HG03159 (cell line): ENCODE measurements around the gene NPC1L1.

Experiments
- ATAC-seq: cut with Tn5 transposase; IDR thresholded peaks from one replicate; pipeline ENCODE4 v1.9.1; 2021; ENCODE audit warnings: mild to moderate bottlenecking, moderate library complexity; ENCODE audit not compliant: unreplicated experiment

The NPC1L1 gene

DNA sequence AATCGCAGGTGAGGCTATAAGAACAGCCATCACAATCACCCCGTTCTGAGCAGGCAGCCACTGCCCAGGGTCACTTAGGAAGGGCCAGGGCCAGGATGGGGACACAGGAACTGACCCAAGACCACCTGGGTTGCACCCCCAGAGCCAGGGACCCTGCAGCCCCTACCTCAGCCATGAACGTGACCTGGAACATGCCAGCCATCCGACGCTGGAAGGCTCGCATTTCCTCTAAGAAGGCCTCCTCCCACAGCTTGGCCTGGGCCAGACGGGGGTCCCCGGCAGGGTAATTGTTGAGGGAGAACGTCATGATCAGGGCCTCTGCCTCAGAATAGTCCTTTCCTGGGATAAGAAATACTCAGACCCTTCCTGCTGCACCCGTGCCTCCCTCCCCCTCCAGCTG is 5.0 kb downstream of the NPC1L1 start:
- ATAC-seq = no peak

DNA sequence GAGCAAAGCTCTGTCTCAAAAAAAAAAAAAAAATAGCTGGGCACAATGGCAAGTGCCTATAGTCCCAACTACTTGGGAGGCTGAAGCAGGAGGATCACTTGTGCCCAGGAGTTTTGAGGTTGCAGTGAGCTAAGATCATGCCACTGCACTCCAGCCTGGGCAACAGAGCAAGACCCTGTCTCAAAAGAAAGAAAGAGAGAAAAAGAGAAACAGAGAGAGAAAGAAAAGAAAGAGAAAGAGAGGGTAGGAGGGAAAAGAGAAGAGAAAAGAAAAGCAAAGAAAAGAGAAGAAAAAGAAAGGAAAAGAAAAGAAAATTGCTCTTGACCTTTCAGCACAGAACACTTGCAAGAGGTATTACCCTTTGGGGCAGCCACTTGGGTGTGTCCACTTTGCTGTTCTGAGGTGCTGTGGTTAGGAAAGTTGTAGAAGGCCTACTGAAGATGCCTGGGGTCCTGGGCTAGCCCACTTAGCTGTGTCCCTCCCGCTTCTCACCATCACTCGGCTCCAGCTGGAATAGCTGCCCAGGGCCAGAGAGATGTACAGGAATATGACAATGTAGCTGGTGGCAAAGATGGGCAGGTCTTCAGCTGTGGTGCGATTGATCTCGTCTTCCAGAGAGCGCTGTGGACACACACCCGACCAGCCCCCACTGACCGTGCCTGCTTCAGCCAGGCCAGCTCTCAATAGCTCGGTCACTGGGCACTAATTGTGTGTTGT is 5.6 kb downstream of the NPC1L1 start:
- no peak for ATAC-seq

DNA sequence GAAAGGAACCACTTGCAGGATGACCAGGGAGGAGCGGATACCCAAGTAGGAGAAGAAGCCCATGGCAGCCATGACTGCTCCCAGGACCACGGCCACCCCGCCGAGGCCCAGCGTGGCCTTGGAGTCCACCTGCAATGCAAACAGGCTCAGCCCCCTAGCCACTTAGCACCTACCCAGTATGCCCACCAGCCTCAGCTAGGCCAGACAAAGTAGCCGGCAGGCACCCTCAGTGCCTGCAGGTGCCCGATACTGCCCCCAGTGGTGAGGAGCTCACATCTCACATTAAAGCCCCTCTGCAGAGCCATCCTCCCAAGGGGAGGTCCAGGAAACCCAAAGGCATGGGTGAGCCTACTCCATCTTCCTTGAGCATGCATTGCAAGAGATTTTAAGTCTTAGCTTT is 6.6 kb downstream of the NPC1L1 start:
- ATAC-seq = peak; percentile 60

DNA sequence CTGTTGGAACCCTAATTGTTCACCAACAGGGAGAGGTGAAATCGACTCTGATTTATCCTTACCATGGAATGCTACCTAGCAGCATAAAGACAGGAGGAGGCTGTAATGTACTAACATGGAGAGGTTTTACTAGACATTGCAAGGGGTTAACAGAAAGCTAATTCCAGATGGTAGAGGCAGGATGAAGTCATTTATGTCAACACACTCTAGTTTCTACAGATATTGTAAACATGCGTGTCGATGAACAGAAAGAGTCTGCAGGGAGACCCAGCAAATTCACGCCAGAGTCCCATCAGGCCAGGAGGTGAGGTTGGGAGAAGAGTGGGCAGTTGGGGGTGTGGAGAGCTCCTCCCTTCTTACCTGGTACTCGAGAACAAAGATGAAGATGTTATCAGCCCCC is 7.0 kb downstream of the NPC1L1 start:
- ATAC-seq = no peak

DNA sequence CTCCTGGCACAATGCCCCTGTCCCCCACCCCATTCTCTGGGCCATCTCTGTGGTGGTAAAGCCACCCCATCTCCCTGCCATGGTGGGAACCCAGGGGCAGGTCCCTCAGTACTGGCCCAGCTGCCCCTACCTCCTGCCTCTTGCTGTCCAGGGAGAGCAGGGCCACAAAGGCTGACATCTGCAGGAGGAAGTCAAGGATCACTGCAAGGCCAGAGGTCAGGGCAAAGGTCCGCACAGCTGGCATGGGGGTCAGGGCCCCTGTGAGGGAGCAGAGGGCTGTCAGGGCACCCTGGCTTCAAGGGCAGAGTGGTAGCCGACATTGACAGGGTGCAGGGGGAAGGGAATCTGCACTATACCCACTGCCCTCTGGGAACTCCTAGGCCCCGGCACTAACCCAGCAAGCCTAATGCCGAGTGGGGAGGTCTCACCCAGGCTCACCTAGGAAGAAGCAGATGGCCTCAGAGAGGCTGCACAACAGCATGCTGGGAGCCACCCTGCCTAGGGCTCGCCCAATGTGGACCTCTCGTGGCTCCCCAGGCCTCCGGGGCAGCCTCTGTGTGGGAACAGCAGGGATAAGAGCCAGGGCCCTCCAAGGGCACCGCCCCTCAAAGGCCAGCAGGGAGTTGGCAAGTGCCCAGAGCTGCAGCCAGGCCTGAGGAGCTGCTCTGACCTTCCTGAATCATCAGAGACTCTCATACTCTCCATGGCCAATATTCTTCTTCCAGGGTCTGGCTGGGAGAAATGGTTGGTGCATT is 7.7 kb downstream of the NPC1L1 start:
- ATAC-seq = no peak

DNA sequence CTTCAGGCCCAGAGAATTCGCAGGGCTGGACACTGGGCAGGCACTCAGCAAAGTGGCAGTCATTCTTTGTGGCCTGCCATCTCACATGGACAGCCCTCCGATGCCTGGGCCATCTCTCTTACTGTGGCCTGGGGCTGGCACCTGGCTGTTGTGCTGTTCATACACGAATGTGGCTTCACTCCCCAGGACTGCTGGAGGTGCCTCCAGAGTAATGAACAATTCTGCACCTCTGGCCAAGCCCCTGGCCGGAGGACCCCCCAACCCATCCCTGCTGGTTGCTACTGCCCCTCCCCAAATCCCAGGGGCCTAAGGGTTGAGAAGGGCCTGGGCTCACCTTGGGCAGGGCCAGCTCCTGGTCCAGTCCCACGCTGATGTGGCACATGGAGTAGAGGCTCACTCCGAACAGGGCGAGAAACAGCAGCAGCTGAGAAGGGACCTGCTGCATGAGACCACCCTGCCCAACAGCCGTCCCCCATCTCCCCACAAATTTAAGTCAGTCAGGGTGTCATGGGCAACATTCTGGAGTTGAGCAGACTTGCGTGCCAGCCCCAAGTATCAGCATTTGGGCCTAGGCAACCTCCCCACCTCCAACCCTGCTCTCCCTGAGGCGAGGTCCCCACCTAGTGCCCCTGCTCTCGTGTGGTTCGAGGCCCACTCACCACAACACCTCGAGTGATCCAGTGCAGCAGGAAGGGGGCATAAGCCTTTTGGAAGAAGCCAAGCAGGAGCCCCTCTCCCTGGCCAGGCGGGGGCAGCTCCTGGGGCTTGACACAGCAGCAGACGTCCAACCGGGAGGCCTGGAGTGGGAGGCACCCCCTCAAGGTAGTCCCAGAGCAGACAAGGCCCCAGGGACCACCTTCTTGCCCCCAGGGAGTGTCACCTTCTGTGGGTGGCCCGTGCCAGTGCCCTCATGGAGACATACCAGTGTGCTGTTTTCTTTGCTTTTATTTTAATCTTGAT is 9.4 kb downstream of the NPC1L1 start:
- no peak for ATAC-seq

DNA sequence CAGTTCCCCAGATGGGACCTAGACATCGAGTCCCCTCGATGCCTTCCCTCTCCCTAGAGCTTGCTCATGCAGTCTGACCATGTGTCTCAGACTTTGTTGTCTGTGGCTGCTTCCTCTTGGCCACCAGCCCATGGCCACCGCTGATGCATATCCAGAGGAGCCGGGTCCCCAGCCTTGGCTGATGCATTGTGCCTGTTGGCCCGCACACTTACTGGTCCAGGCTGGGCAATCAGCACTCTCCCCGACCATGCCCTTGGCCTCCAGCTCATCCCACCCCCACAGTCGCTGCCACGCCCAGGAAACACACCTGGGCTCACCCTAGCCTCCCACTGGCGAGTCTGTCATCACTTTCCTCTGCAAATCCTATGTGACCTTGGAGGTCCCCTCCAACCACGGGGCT is 10.1 kb downstream of the NPC1L1 start:
- no peak for ATAC-seq

DNA sequence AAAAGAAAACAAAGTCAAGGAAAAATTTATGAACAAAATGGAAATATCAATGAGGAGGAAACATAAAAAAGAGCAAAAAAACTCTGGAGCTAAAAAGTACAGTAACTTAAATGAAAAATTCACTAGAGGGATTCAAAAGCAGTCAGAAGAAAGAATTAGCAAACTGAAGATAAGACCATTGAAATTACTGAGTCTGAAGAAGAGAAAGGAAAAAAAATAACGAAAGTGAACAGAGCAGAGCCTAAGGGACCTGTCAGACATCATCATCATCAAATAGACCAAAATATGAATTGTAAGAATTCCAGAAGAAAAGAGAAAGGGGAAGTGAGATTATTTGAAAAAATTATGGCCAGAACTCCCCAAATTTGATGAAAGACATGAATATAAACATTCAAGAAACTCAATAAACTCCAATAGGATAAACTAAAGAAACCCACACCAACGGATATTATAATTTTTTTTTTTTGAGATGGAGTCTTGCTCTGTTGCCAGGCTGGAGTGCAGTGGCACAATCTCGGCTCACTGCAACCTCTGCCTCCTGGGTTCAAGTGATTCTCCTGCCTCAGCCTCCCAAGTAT is 16.2 kb downstream of the NPC1L1 start:
- no peak for ATAC-seq

DNA sequence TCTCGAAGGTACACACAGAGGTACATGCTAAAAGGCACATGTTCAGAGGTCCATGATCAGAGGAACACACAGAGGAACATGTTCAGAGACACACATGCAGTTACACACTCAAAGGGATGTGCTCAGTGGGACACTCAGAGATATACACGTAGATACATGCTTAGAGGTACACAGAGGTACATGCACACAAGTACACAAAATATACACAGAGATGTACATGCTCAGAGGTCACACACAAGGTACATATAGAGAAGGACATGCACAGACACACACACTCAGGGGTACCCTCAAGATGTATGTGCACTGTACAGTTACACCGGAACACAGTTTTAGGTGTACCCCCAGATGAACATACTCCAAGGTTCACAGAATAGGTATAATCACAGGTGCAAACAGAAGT is 18.8 kb downstream of the NPC1L1 start:
- ATAC-seq = no peak

DNA sequence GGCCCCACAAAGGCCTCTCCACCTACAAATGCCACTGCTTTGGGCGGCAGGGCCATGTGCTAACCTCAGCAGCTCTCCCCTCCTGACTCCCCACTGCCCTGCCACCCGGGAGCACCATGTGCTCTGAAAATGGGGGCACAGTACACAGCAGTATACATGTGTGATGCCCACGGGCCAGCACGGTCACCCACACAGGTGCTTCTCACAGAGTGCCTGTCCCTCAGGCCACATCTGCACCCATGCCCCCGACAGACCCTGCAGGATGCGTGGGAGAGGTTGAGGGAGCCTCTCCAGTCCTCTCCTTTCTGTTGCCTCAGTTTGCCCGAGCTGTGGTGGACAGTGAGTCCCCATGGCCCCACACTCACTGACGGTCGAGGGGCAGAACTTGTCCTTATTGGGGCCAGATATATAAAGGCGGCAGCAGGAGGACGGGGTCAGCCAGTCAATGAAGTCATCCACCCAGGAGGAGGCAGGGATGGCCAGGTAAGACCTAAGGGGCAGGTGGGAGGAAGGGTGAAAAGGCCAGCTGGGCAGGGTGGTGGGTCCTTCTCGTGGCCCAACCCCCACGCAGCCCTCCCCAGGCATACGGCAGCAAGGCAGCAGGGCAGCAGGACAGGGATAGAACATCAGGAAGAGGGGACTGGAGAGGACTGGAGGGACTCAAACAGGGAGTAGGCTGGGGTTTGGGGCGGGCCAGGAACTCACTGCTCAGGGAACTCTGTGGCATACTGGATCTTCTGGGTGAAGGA is 19.6 kb downstream of the NPC1L1 start:
- ATAC-seq = no peak

DNA sequence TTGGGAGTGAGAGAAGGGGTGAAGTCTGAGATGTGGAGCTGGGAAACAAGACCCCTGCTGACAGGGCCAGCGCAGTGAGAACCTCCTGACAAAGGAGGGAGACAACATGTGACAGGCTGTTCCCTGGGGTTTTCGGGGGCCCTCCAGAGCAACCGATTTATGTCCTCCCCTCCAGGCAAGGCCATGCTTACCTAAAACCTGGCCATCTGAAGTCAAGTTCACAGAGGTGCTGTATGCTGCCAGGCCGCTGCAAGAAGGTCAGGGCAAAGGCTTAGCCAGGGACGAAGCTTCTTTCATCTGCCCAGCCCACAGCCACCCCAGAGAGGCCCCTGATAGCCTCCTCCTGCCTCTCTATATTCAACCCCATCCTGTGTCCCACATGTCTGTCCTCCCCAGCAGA is 20.6 kb downstream of the NPC1L1 start:
- ATAC-seq = no peak

DNA sequence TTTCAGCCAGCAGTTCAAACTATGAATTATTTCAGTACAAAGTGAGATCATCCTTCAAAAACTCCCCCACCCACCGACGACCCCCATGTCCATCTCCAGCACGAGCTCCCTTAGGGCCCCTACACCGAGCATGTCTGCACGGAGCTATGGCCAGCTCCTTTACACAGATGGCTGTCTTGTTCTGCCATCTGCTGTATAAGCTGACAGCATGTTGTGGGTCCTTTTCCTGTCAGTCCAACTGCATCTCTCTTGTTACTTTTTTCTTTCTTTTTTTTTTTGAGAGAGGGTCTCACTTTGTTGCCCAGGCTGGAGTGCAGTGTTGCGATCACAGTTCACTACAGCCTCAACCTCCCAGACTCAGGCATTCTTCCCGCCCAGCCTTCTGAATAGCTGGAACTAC is 21.6 kb downstream of the NPC1L1 start:
- no peak for ATAC-seq

DNA sequence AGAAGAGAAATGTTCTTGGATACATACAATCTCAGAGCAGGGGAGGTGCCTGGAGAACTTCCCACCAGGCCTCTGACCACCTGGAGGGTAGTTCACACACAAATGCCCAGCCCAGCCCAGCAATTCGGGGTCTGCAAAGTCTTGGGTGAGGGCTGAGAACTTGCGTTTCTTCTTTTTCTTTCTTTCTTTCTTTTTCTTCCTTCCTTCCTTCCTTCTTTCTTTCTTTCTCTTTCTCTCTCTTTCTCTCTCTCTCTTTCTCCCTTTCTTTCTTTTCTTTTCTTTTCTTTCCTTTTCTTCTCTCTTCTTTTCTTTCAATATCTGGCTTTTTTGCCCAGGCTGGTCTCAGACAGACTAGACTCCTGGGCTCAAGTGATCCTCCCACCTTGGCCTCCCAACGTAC is 22.4 kb downstream of the NPC1L1 start:
- no peak for ATAC-seq

DNA sequence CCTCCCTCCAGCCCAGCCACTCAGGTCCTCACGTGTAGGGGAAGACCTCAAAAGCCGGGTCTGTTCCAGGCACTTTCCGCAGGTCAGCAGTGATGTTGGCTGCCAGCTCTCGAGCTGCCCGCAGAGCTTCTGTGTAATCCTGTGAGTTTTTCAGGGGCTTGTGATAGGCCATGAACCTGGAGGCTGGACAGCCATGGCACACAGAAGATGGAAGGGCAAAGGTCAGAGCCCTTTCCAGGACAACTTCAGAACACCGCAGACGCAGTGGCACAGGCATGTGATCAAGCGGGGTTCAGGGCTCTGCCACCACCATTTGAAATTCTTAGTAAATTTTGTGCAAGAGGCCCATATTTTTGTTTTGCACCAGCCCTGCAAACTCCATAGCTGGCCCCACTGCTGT is 24.0 kb downstream of the NPC1L1 start:
- ATAC-seq = no peak

DNA sequence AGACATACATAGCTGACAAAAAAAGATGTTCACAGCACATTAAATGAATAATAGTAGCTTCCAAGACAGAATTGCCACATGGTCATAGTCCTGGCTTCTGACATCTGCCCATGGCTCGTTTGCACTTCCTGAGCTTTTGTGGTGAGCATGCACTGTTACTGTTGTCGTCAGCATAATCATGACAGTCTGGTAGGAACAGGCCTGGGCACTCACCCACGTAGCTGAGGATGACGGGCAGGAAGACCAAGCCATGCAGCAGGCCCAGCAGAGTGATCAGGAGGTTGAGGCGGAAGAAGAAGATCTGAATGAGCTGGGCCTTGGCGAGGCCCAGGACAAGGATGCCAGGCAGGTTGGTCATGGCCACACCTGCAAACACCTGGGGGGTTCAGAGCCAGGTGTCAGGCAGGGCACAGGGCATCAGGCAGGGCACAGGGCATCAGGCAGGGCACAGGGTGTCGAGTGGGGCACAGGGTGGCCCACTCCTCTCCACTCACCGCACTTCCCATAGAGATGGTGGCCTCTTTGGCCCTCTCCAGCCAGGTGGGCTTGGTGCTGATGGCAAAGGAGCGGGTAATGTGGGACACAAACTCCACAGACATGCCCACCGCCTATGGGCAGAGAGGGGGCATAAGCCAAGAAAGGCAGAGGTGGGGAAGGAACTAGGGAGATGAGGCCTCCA is 25.4 kb downstream of the NPC1L1 start:
- ATAC-seq = no peak

DNA sequence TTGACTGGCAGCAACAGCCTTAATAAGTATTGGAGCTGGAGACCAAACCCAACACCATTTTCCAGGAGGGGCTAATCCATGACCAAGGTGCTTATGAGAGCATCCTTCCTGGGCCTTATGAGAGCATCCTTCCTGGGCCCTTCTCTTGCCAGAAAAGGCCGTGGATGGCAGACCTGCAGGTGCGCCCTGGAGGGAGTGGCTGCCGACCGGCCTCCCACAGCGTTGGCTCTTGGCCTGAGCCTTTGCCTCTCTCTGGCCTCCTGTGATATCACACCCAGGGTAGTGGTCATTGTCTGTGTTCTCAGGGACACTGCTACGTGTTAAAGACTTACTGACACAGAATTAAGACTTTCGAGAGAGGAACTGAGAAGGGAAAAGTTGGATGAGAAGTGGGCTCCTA is 28.4 kb downstream of the NPC1L1 start:
- no peak for ATAC-seq

DNA sequence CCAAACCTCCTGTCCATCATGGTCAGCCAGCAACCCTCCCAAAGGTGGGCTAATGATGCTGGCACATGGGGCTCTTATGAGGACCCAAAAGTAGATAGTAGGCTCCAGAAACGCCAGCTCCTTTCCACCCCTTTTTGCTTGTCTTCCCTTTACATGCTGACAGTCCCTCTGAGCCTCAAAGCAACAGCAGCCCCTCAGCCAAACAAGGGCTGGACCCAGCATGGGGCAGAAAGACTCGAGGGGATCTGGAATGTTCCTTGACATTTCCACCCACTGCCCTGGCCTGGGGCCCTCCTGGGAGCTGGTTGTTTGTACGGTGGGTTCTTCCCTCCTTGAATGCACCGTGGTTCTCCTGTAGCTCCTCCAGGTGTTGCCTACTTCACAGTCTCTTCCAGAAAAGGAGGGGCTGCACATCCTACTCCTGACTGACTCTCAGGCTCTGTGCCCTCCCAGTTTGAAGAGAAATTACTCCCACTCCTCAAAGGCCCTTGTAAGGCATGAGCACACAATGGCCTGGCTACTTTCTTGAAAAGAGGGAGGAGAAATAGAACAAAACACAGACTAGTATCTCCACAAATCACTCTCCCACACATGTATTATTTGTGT is 29.2 kb downstream of the NPC1L1 start:
- ATAC-seq = no peak

DNA sequence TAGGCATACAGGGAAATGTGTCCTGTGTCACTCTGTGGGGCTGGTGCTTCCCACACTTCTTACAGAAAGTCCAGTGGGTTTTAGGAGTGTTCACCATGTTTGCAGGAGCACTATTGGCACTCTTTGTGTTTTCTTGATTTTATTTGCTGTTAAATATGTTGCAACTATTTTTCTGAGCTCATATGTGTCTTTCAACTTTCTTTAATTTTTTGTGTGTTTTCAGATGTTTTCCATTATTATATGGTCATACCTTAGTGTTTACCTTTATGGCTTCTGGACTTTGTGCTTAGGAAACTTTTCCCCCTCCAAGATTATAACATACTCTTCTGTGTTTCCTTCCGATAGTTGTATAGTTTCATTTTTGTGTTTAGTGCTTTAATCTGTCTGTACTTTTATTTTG is 29.9 kb downstream of the NPC1L1 start:
- ATAC-seq = no peak

DNA sequence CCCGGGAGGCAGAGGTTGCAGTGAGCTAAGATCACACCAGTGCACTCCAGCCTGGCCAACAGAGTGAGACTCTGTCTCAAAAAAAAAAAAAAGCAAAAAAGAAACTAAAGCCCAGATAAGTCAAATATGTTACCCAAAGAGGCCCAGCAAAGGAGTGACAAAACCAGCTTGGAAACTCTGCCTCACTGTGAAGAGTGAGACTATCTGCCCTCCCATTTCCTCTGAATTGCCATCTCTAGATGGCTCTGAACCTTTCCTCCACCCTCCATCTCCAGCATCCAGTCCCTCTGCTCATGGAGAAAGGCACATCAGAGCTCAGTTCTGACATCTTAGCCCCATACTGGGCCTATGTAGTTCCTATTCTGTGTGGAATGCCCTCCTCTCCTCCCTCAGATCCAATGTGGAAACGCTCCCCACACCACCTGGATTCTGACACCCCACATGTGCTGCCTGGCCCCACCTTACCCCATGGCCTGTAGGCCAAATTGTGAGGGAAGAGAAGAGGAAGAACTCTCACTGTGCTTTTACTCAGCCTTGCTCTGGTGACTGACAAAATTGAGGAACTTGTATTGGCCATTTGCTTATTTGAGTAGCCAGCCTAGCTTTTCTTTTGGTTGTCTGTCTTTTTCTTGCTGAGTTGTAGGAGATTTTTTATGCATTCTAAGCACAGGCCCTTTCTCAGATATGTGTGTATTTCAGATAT is 32.7 kb downstream of the NPC1L1 start:
- no peak for ATAC-seq
